Hypothalamus (tissue), 51 donors: ENCODE data around the gene ELFN2.
A peak's percentile ranks its signal among the peaks of the same experiment; 100 is the strongest.
"Not testable (repeated sequence)": the region's sequence is repeated elsewhere in the genome, so short reads cannot be mapped to it uniquely, and the experiment has no call there.

Experiments used
- DNase-seq, 51 donors: peaks; one replicate each; lab custom pipeline; 2025; lab: John Stamatoyannopoulos, UW

ELFN2 gene, protein sequence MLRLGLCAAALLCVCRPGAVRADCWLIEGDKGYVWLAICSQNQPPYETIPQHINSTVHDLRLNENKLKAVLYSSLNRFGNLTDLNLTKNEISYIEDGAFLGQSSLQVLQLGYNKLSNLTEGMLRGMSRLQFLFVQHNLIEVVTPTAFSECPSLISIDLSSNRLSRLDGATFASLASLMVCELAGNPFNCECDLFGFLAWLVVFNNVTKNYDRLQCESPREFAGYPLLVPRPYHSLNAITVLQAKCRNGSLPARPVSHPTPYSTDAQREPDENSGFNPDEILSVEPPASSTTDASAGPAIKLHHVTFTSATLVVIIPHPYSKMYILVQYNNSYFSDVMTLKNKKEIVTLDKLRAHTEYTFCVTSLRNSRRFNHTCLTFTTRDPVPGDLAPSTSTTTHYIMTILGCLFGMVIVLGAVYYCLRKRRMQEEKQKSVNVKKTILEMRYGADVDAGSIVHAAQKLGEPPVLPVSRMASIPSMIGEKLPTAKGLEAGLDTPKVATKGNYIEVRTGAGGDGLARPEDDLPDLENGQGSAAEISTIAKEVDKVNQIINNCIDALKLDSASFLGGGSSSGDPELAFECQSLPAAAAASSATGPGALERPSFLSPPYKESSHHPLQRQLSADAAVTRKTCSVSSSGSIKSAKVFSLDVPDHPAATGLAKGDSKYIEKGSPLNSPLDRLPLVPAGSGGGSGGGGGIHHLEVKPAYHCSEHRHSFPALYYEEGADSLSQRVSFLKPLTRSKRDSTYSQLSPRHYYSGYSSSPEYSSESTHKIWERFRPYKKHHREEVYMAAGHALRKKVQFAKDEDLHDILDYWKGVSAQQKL

DNA sequence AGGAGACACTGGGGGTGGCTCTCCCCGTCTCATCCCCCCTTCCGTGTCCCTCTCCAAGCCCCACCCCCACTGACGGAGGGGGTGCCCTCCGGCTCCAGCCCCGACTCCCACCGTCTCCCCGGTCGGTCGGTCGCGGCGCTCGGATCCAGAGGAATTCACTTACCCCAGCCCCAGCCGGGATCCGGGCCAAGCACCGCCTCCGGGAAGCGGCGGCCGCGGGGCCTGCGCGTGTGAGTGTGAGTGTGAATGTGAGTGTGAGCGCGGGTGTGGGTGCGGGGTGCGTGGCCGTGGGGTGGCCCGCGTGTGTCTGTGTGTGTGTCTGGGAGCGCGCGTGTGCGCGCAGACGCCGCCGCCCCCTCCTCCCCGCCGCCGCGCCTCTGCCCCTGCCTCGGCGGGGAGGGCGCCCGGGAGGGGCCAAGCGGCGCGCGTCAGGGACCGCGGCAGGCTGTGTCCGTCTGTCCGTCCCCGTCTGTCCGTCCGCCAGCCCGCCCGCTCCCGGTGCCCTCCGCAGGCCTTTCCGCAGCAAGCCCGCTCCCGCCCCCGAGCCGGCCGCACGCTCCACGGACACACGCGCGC, at the start of gene ELFN2:
Gene ELFN2 (minus strand): TSS at position 345 of the 576 bp plus-strand sequence. CDS start 51,945 bp downstream, outside the sequence.
- peak in 5 of 51 donors; percentile 22 to 58 (median 53) for DNase-seq

DNA sequence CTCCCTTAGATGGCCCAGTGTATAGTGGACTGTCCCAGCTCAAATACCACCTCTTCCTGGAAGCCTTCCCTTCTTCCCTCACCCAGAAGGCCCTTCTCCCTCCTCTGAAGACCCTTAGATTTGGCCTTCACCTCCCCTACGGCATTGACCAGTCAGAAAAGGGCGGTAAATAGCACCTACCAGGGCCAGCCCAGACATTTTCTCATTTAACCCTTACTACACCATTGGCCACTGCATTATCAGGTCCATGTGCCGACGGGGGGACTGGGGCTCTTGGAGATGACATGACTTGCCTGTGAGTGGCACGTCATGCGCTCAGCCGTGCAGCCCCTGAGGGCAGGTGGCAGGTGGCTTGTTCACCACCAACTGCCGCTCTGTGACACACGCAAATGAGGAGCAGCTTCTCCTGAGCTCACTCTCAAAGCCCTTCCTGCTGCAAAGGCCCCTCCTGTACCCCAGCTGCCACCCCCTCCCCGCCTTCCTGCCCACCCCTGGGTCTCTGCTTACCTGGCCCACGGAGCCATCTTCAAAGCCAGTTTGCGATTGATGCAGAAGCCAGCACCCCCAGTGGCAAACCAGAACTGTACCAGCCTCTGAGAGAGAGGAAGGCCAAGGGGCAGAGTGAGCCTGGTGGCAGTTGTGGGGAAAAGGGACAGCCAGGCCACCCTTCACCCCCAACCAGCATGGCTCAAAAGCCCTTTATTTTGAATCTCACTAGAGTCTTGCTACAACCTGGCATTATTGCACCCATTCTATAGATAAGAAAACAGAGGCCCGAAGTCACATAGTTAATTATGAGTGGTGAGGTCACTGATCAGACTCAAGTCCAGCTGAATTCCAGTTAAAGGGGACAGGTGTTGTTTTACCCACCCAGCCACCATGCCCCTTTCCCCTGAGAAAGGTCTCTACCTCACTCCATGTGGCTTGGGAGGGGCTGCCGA, 49.4 kb upstream of the ELFN2 start:
- no peak for DNase-seq

DNA sequence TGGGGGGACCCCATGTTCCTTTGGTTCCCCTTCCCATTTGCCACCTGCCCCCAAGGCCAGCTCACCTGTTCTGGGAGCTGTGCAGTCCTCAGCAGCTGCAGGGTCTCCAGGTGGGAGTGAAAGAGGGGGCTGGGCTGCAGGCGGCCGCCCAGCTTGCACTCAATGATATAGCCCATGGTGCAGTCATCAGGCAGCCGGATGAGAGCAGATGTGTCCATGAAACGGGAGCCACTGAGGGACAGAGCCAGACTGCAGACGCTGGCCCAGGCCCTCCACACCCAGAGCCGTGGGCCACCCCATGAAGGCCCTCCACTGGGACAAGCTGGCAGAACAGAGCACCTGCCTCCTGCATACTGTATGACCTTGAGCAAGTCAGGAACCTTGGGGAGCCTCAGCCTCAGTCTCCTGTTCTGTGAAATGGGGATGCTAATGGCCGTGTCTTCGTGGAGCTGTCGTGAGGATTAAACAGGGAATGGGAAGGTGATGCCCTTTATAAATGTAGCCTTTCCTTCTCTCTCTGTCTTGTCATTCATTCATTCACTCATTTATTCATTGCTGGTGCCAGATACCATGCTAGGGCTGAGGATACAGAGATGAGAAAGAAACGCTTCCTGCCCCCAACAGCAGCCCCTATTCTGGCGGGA, 47.3 kb upstream of the ELFN2 start:
- DNase-seq, result no peak

DNA sequence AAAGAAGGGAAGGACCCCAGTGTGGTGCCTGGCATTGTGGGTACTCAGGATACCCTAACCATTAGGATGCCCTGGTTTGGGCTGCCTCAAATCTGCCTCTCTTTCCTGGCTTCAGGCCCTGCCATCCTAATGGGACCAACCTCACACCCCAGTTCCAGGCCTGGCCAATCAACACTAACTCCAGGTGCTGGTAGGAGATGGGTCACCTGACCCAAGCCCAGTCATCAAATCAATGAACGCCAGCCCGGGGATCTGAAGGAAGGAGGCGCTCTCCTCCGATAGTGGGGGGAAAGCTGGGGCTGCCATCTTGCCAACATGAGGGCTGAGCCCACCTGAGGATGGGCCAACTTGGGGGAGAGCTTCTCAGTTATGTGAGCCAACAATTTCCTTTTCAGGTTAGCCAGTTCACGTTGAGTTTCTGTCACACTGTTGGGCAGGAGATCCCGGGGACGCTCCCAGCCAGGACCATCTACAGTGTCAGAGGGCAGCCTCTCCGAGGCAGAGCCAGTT, 46.2 kb upstream of the ELFN2 start:
- no peak for DNase-seq

DNA sequence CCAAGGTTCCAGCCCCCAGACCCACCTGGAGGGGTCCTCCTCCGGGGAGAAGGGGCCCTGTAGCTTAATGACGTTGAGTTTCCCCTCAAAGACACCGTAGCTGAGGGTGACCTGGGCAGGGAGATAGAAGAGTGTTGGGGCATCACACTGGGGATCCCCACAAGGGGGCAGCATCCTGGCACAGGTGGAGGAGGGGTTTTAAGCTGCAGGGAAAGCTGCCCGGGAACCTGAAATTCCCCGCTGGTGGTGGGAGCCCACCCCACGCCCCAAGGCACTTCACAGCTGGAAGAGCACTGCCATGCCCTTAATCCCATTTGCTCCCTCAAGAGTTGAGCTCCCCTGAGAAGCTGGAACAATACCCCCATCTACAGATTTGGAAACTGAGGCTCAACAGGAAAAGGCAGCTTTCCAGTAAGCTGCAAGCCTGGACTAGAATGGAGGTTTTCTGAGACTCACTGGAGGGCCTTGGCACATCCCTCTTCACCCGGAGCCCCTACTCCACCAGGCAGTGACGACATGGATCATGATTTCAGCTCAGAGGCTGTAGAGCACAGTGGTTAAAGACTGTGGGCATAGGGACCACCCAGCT, 45.2 kb upstream of the ELFN2 start:
- DNase-seq, result no peak

DNA sequence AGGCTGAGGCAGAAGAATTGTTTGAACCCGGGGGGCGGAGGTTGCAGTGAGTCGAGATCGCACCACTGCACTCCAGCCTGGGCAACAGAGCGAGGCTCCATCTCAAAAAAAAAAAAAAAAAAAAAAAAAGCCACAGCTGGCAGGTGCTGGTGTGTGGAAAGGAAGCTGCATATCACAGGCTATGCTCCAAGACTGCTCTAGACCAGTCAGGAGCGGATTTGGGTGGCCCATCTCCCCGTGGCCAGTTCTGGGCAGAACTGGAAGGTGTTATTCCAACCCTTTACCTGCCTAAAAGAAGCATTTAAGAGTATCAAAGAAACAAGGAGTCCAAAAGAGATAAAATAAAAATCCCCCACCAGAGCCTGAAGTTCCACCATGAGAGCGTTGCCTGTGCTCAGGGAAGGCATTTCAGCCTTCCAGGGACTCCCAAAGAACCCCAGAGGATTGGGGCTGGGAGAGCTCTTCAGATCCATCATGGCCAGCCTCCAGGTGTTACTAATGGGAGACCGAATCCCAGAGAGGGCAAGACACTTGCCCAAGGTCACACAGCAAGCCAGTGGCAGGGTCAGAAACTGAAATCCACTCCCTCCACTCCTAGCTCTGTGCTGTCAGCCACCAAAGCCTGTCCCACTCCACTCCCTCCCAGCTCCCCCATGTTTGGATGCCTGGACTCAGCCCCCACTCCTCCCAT, 44.6 kb upstream of the ELFN2 start:
- DNase-seq, result no peak

DNA sequence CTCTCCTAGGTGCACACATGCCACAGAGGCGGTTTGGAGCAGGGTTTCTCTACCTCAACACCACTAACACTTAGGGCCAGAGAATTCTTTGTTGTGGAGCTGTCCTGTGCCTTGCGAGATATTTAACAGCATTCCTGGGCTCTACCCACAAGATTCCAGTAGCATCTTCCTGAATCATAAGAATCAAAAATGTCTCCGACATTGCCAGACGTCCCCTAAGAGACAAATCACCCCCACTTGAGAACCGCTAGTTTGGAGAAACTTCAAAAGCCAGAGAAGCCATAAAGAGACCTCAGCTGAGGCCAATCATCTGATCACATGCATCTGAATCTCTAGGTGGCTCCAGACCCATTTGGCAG, 42.8 kb upstream of the ELFN2 start:
- no peak for DNase-seq

DNA sequence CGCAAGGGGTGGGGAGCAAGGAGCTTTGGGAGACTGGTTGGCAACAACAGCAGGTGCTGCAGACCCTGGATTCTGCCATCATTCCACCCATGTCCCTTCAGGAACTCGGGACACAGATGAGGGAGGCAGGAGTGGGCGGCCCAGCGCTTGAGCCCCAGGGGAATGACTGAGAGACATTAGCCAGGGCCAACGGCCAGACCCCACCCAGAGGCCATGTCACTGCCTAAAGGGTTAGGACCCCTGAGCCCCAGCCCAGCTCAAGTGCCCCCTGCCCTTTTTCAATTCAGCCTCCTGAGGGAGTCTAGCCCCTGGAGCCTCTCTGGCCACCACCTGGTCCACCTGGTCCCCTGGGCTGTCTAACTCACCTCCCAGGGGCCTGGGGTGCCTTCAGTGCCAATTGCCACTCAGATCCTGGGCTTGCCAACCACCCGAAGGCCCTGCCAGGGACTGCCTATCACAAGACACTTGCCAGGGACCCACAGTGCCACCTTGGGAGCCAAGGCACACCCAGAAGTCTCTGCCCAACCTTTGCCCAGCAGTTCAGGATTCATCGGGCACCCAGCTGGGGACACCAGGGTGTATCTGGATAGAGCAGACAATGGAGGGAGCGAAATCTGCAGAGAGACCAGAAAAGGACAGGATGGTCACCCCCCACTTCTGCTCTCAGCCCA, 42.3 kb upstream of the ELFN2 start:
- DNase-seq, result no peak

DNA sequence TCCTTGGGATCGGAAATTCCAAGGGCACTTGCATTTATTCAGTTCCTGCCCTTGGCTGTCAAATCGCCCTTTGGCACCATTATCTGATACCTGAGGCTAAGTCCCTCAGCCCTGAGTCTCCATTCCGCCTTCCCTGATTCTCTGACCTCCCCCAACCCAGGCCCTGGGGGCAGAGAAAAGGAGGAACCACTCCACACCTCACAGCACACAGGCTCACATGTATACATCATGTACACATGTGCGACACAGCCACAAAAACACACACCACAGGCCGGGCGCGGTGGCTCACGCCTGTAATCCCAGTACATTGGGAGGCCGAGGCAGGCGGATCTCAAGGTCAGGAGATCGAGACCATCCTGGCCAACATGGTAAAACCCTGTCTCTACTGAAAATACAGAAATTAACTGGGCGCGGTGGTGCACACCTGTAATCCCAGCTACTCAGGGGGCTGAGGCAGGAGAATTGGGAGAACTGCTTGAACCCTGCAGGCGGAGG, 41.0 kb upstream of the ELFN2 start:
- DNase-seq, result not testable (repeated sequence)

DNA sequence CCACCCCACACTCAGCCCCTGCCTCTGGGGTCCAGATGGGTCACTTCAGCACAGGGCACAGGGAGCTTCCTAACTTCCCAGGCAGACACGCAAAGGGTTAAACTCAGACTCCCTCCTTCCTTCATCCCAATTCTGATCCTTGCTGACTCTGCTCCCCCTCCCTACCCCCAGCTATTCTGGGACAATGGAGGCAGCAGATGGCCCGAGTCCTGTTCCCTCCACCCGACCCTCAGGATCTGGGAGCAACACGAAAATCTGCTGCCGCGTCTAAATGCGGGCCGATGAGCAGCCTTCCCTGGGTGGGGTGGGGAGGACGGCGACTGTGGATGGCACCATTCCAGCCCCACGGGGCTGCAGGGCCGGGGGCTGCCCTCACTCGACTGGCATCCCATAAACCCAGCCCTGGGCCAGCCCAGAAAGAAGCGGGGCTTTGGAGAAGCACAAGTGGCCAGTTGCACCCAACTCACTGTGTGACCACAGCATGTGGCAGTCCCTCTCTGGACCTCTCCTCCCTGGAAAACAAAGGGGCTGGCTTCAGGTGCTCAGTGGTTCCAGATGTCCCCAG, 40.2 kb upstream of the ELFN2 start:
- DNase-seq, result no peak

DNA sequence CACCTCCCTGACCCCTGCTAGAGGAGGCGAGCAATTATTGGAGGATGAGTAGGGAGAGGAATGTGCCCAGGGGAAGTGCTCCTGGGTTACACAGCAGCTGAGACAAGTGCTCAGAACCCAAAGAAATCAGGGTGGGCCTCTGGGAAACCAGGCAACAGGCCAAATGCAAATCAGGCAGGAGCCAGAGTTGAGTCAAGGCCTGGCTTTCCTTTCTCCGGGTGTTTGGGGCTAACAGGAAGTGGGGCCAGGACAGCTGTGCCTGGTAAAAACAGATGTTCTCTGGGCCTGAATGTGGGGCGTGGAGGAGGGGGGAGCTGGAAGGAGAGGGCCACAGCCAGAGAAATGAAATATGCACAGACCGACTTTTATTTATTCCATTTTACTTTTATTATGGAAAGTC, 36.9 kb upstream of the ELFN2 start:
- DNase-seq, result no peak

DNA sequence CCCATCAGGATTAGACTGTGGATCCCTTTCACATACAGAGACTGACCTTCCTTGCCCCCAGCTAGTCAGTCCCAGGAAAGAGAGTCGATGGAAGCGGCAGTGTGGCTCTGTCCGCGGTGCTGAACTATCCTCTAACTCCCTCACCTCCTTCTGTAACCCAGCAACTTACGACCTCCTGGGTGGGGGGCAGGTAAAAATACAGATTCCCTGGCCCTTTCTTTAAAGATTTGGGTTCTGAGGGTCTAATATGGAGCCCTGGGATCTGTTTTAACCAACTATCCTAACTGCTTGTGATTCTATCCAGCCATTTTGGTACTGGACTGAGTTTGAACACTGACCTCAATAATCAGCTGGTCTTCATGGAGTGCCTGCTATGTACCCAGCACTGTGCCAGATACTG, 35.7 kb upstream of the ELFN2 start:
- DNase-seq, result no peak

DNA sequence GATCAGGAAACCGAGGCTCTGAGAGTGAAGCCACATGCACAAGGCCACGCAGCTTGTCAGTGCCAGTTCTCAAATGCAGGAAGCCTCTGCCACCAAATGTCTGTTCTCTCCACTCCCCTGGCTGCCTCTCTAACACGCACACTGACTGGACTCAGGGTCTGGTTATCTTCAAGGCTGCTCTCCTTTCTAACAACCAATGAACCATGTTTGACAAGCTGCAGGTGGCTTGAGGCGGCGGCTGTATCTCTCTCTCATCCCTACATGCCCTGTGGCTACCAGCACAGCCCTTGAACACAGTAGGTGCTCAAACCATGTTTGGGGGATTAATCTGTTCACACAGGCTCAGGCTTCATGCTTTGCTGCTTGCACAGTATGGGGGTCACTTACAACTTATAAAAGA, 35.2 kb upstream of the ELFN2 start:
- DNase-seq, result no peak

DNA sequence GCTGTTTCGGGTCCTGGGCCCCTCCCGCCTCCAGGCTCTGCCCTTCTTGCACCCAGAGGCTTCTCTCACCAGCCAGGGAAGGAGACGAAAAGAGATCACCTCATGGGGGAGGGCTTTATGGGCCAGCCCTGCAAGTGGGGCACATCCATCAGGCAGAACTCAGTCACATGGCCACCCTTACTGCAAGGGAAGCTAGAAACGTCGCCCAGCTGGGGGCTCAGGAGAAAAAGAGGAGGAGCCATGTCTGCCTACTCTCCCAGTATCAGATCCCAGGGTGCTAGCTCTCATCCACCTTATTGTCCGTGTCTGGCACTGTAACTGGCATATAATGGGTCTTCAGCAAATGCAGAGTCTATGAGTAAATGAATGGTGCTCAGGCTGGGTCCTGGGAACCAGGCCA, 34.7 kb upstream of the ELFN2 start:
- DNase-seq, result no peak

DNA sequence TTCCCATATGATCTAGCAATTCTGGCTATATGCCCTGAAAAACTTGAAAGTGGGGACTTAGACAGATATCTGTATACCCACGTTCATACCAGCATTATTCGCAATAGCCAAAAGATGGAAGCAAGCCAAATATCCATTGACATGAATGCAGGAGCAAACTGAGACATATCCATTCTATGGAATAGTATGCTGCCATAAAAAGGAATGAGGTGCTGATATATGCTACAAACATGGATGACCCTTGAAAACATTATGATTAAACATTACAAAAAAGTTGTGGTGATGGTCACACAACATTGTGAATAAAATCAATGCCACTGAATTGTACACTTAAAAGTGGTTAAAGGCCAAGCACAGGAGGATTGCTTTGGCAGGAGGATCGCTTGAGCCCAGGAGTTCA, 33.4 kb upstream of the ELFN2 start:
- no peak for DNase-seq

DNA sequence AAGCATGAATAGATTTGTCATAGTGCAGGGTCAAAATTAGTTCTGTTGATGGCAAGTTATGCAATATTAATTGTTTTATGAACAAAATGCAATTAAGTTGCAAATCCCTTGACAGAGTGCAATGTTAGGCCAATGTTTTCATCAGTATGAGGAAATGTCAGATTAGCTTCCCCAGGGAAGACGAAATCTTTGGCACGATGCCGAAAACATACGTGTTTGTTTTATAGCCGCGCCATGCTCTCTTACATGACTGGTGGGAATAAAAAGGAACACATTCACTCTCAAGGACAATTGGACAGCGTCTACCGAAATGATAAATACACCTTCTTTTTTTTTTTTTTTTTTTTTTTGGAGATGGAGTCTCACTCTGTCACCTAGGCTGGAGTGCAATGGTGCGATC, 31.9 kb upstream of the ELFN2 start:
- no peak for DNase-seq

DNA sequence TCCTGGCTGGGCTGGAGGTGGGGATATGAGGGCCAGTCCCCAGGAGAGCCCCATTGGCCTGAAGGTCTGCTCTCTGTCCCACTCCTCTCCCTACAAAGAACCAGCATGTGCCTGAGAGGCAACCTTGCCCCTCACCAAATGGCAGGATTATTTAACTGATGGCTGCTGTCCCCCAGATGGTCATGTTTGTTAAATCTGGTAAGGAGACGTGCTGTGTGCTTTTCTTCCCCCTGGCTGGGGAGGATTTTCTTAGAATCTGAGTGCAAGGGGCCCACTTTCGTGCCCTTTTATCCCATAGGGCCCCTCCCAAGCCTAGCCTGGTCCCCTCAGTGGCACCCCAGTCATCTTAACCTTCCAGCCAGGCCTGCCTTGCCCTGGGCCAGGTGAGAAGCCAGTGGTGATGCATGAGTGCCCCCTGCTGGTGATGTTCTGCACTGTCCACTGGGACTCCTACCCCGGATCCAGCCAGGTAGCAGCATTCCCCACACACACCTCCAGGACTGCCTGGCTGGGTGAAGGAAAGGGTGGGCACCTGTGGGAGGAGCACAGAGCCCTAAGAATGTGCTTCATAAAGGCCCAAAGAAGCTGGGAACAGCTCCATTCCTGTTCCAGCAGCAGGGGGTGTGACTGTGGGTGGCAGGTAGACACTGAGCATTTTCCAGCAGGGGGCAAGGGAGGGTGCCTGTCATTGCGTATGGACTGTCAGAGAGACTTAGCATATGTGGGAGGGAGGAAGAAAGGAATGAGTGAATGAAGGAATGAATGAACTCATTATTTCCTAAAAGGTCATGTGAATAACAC, 30.0 kb upstream of the ELFN2 start:
- DNase-seq, result peak in 46 of 51 donors; percentile 1 to 77 (median 28)
